Measurements from ENCODE around the gene CLIC3. TPM values are rescaled to one million over a fixed set of nuclear protein-coding genes. Genes with fewer than 3 reads are reported as not detected.
A peak's percentile ranks its signal among the peaks of the same experiment; 100 is the strongest.

The CLIC3 gene
- total RNA-seq, 1 experiment from 2014 or later: 24.1 TPM

- no peaks in the 10 kb centered on the region for H3K27me3 ChIP-seq (ENCODE audit: insufficient read depth, low read depth)
- DNase-seq: no peak
- no peaks in the 10 kb centered on the region for H3K79me2 ChIP-seq (ENCODE audit: low read depth)
- H3K9me2 ChIP-seq (ENCODE audit: insufficient read depth): no peaks in the 10 kb centered on the region
- H3K4me3 ChIP-seq: no peak overlapping the region
- no peaks in the 10 kb centered on the region for H3K4me1 ChIP-seq (replicated peaks; ENCODE audit: insufficient read depth)
- no peaks in the 10 kb centered on the region for H3K9me3 ChIP-seq (ENCODE audit: insufficient read depth, low read depth)
- no peak overlapping the region for H3K27ac ChIP-seq
- no TSS peak for BruUV-seq (replicated peaks)
- peaks cover 7% of the 10 kb centered on the region; the same call in 1 of the 2 replicates for H3F3A ChIP-seq (ENCODE audit: insufficient read depth, low read depth)
- ChIA-PET POLR2A (ENCODE audit: unreplicated experiment) (no interaction called here), CTCF (interaction anchor here (0.6 to 1.0 kb wide), 2 partner anchors 21 to 75 kb away, joined by 10 to 12 read pairs; no protein-coding TSS in a partner anchor)
- H3K36me3 ChIP-seq (ENCODE audit: low read depth): no peaks in the 10 kb centered on the region
- no peak overlapping the region for H3K4me2 ChIP-seq
- no peaks in the 10 kb centered on the region; the same call in 1 of the 2 replicates for H4K20me1 ChIP-seq (ENCODE audit: insufficient read depth)
- no peak overlapping the region for H2AFZ ChIP-seq
- intact Hi-C loops (cut with micrococcal nuclease; ENCODE audit: unreplicated experiment): no loop called here
- TF ChIP-seq, protein P1, sequence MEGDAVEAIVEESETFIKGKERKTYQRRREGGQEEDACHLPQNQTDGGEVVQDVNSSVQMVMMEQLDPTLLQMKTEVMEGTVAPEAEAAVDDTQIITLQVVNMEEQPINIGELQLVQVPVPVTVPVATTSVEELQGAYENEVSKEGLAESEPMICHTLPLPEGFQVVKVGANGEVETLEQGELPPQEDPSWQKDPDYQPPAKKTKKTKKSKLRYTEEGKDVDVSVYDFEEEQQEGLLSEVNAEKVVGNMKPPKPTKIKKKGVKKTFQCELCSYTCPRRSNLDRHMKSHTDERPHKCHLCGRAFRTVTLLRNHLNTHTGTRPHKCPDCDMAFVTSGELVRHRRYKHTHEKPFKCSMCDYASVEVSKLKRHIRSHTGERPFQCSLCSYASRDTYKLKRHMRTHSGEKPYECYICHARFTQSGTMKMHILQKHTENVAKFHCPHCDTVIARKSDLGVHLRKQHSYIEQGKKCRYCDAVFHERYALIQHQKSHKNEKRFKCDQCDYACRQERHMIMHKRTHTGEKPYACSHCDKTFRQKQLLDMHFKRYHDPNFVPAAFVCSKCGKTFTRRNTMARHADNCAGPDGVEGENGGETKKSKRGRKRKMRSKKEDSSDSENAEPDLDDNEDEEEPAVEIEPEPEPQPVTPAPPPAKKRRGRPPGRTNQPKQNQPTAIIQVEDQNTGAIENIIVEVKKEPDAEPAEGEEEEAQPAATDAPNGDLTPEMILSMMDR (conservative IDR thresholded peaks at IDR 0.05): no peak
- TF ChIP-seq EZH2 (IDR thresholded peaks at IDR 0.05; ENCODE audit: low read depth): no peak
These were observed 26.3 kb upstream of the CLIC3 start for GRCh38 chr9:137022662-137023008.

DNA sequence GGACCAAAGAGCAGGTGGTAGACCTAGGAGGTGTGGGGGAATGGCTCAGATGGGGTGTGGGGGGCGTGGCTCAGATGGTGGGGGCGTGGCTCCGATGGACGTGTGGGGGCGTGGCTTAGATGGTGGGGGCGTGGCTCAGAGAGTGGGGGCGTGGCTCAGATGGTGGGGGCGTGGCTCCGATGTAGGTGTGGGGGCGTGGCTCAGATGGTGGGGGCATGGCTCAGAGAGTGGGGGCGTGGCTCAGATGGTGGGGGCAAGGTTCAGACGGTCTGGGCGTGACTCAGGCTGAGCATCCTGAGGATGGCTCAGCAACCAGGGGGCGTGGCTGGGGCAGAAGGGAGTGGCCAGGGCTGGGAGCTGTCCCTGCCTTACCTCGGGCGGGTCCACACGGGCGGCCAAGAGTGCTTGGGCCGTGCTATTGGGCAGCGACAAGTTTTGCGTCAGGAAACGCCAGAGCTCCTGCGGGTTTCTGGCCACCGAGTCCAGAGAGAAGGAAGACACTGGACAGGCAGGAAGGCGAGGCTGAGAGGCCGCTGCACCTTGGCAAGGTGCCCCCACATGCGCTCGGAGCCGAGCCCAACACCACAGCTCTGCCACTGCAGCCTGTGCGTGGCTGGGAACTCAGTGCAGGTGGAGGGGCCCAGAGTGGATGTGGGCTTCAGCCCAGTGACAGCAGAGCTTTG is 25.8 kb upstream of the CLIC3 start:
- Histone ChIP-seq H3K27ac (no peak overlapping the region), H3K4me2 (no peak overlapping the region), H3K4me1 (replicated peaks; ENCODE audit: insufficient read depth) (no peaks in the 10 kb centered on the region), H3F3A (ENCODE audit: insufficient read depth, low read depth) (peaks cover 7% of the 10 kb centered on the region; the same call in 1 of the 2 replicates), H3K9me2 (ENCODE audit: insufficient read depth) (no peaks in the 10 kb centered on the region), H4K20me1 (ENCODE audit: insufficient read depth) (no peaks in the 10 kb centered on the region; the same call in 1 of the 2 replicates), H3K9me3 (ENCODE audit: insufficient read depth, low read depth) (no peaks in the 10 kb centered on the region), H3K27me3 (ENCODE audit: insufficient read depth, low read depth) (no peaks in the 10 kb centered on the region), H3K4me3 (no peak overlapping the region), H3K36me3 (ENCODE audit: low read depth) (no peaks in the 10 kb centered on the region), H3K79me2 (ENCODE audit: low read depth) (no peaks in the 10 kb centered on the region), H2AFZ (no peak overlapping the region)
- ChIA-PET CTCF (interaction anchor here (0.6 to 1.0 kb wide), 2 partner anchors 21 to 74 kb away, joined by 10 to 12 read pairs; no protein-coding TSS in a partner anchor), POLR2A (ENCODE audit: unreplicated experiment) (no interaction called here)
- TF ChIP-seq, protein P1 (conservative IDR thresholded peaks at IDR 0.05): no peak
- no peak for TF ChIP-seq EZH2 (IDR thresholded peaks at IDR 0.05; ENCODE audit: low read depth)
- BruUV-seq (replicated peaks): no TSS peak
- peak; percentile 81 to 89 for DNase-seq
- intact Hi-C loops (cut with micrococcal nuclease; ENCODE audit: unreplicated experiment): no loop called here

DNA sequence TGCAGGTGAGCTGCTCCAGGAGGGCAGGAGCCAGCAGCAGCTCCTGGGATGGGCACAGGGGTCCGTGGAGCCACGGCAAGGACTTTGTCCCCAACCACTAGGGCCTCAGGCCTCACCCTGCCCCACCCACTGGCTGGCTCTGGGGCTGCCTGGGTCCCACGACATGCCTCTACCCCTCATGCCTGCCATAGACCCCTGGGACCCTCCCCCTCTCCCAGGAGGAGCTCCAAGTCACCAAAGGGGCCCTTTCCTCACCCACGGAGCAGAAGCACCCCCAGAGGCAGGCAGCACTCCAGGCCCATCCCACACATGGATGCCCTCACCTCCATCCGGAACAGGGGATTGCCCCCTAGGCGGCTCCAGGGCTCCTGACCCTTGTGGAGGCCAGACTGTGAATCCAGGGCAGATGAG is 25.2 kb upstream of the CLIC3 start:
- TF ChIP-seq, protein P1 (conservative IDR thresholded peaks at IDR 0.05): no peak
- TF ChIP-seq EZH2 (IDR thresholded peaks at IDR 0.05; ENCODE audit: low read depth): no peak
- ChIA-PET POLR2A (ENCODE audit: unreplicated experiment) (no interaction called here), CTCF (interaction anchor here (0.5 to 1.0 kb wide), 2 partner anchors 71 to 74 kb away, joined by 5 to 10 read pairs; no protein-coding TSS in a partner anchor)
- Histone ChIP-seq H3K4me3 (no peak overlapping the region), H2AFZ (no peak overlapping the region), H3K27me3 (ENCODE audit: insufficient read depth, low read depth) (no peaks in the 10 kb centered on the region), H3F3A (ENCODE audit: insufficient read depth, low read depth) (peaks cover 7% of the 10 kb centered on the region; the same call in 1 of the 2 replicates), H3K9me3 (ENCODE audit: insufficient read depth, low read depth) (no peaks in the 10 kb centered on the region), H3K9me2 (ENCODE audit: insufficient read depth) (no peaks in the 10 kb centered on the region), H3K4me2 (no peak overlapping the region), H3K27ac (no peak overlapping the region), H4K20me1 (ENCODE audit: insufficient read depth) (no peaks in the 10 kb centered on the region; the same call in 1 of the 2 replicates), H3K36me3 (ENCODE audit: low read depth) (no peaks in the 10 kb centered on the region), H3K4me1 (replicated peaks; ENCODE audit: insufficient read depth) (no peaks in the 10 kb centered on the region), H3K79me2 (ENCODE audit: low read depth) (no peaks in the 10 kb centered on the region)
- DNase-seq: no peak
- no TSS peak for BruUV-seq (replicated peaks)
- intact Hi-C loops (cut with micrococcal nuclease; ENCODE audit: unreplicated experiment): no loop called here
